HFFc6 (cell line): ENCODE measurements around the gene RENBP. TPM values are rescaled to one million over a fixed set of nuclear protein-coding genes. Genes with fewer than 3 reads are reported as not detected.

Source experiments
- DNase-seq: peaks from one replicate; pipeline ENCODE4 v3.0.0-alpha.2; 2018
- H3K27ac Mint-ChIP-seq: 2 replicates; pipeline ENCODE4 v1.8.0; 2020; ENCODE audit warnings: mild to moderate bottlenecking, mixed read lengths
- H3K27me3 Mint-ChIP-seq: 2 replicates; pipeline ENCODE4 v1.8.0; 2021; ENCODE audit warnings: mild to moderate bottlenecking, moderate library complexity, mixed read lengths; ENCODE audit not compliant: insufficient read depth
- H3K36me3 Mint-ChIP-seq: 2 replicates; pipeline ENCODE4 v1.8.0; 2021; ENCODE audit warnings: low read depth, mixed read lengths
- H3K4me1 Mint-ChIP-seq: 2 replicates; pipeline ENCODE4 v1.8.0; 2020; ENCODE audit warnings: low read depth, mixed read lengths
- H3K4me3 Mint-ChIP-seq: 2 replicates; pipeline ENCODE4 v1.8.0; 2020; ENCODE audit warnings: mild to moderate bottlenecking, moderate library complexity, mixed read lengths
- H3K9me3 Mint-ChIP-seq: 2 replicates; pipeline ENCODE4 v1.8.0; 2020; ENCODE audit warnings: mild to moderate bottlenecking, mixed read lengths
- CTCF ChIP-seq: fragments of 200-600 bp; sonication (generic); IDR thresholded peaks from 2 replicates; pipeline ENCODE4 v1.5.0; 2021; ENCODE audit warnings: antibody characterized with exemption, mild to moderate bottlenecking
- total RNA-seq, 6 experiments: library from RNA; stranded (reverse); fragmentation: NEBNext Ultra II Directional; extraction: Animal tissue kit (Norgen Biotek cat#: 25700); gene quantifications; 2 replicates in 1 of 6; 3 replicates in 5 of 6; pipeline ENCODE4 v1.2.3, GENCODE V29; 2021

Gene RENBP
- total RNA-seq, 6 experiments from 2014 or later: 0.23 to 0.75 (median 0.40) TPM; not detected in 2

GRCh38 chrX:153909024-153909979 lies 35.1 kb downstream of the RENBP start:
- Mint-ChIP-seq H3K9me3 (no peaks in the 10 kb centered on the region), H3K4me3 (no peak overlapping the region), H3K4me1 (no peaks in the 10 kb centered on the region), H3K27me3 (peaks cover 3% of the 10 kb centered on the region; the same call in 1 of the 2 replicates), H3K27ac (no peak overlapping the region), H3K36me3 (no peaks in the 10 kb centered on the region)
- DNase-seq: no peak
- TF ChIP-seq CTCF: no peak

GRCh38 chrX:153908219-153908860 lies 36.1 kb downstream of the RENBP start:
- Mint-ChIP-seq H3K9me3 (no peaks in the 10 kb centered on the region), H3K4me3 (no peak overlapping the region), H3K27me3 (peaks cover 3% of the 10 kb centered on the region; the same call in 1 of the 2 replicates), H3K27ac (no peak overlapping the region), H3K4me1 (no peaks in the 10 kb centered on the region), H3K36me3 (no peaks in the 10 kb centered on the region)
- no peak for TF ChIP-seq CTCF
- no peak for DNase-seq

- no peaks in the 10 kb centered on the region for H3K4me1 Mint-ChIP-seq
- no peak overlapping the region for H3K4me3 Mint-ChIP-seq
- peaks cover 1% of the 10 kb centered on the region; the same call in 1 of the 2 replicates for H3K27me3 Mint-ChIP-seq
- H3K9me3 Mint-ChIP-seq: no peaks in the 10 kb centered on the region
- no peaks in the 10 kb centered on the region for H3K36me3 Mint-ChIP-seq
- no peak for DNase-seq
- no peak for TF ChIP-seq CTCF
- no peak overlapping the region for H3K27ac Mint-ChIP-seq
These were observed 37.0 kb downstream of the RENBP start for GRCh38 chrX:153907456-153907855.

- no peak for TF ChIP-seq CTCF
- Mint-ChIP-seq H3K27me3 (peaks cover 1% of the 10 kb centered on the region), H3K27ac (no peak overlapping the region), H3K9me3 (no peaks in the 10 kb centered on the region), H3K4me1 (peaks cover 8% of the 10 kb centered on the region), H3K36me3 (no peaks in the 10 kb centered on the region), H3K4me3 (no peak overlapping the region)
- DNase-seq: no peak
These were observed 38.1 kb downstream of the RENBP start for GRCh38 chrX:153906126-153906917.

- no peak for TF ChIP-seq CTCF
- H3K36me3 Mint-ChIP-seq: no peaks in the 10 kb centered on the region
- no peak overlapping the region for H3K4me3 Mint-ChIP-seq
- no peaks in the 10 kb centered on the region for H3K9me3 Mint-ChIP-seq
- no peak for DNase-seq
- H3K27me3 Mint-ChIP-seq: peaks cover 1% of the 10 kb centered on the region
- peaks cover 16% of the 10 kb centered on the region for H3K4me1 Mint-ChIP-seq
- H3K27ac Mint-ChIP-seq: no peak overlapping the region
These were observed 38.9 kb downstream of the RENBP start for GRCh38 chrX:153905481-153906095.
